Measurements from ENCODE around the gene SLC16A2.
"Not testable (repeated sequence)": the region's sequence is repeated elsewhere in the genome, so short reads cannot be mapped to it uniquely, and the experiment has no call there.

The SLC16A2 gene

GRCh38 chrX:74446876-74447275 lies 25.6 kb downstream of the SLC16A2 start:
- DNase-seq (ENCODE audit: low spot score) = no peak

DNA sequence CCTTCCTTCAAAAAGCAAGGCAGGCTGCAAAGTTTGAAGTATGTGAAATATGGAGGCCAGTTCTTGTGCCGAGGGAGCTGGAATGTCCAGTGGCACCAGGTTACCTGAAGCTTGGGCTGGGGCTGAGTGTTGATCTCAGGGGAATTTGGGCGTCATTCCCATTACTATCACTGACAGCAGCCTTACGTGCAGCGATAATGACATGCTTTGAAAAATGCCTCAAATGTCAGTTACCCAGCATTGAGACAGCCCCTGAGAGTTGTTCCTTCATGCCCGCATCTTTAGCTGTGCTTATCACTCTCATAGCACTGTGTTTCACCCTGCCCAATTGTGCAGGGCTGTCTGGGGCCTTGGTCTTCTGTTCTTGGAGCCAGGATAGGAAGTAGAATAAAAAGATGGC lies 27.4 kb downstream of the SLC16A2 start:
- DNase-seq (ENCODE audit: low spot score) = no peak

GRCh38 chrX:74449322-74449936 lies 28.1 kb downstream of the SLC16A2 start:
- DNase-seq (ENCODE audit: low spot score) = no peak

DNA sequence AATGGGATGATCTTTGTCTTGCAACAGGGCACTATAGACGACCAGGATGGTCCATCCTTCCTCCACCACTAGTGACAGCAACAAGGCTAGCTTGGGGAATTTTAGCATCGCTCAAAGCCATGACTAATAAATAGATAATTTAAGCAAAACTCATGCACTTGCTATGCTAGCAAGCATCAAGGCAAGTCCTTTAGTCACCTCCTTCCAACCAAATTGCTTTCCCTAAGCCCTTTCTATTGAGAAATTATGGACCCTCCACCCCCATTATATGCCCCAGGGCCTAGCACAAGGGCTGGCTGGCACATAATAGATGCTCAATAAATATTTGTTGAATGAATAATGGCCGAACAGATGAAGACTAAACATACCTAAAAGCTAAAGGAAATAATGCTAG lies 28.6 kb downstream of the SLC16A2 start:
- DNase-seq (ENCODE audit: low spot score) = no peak

DNA sequence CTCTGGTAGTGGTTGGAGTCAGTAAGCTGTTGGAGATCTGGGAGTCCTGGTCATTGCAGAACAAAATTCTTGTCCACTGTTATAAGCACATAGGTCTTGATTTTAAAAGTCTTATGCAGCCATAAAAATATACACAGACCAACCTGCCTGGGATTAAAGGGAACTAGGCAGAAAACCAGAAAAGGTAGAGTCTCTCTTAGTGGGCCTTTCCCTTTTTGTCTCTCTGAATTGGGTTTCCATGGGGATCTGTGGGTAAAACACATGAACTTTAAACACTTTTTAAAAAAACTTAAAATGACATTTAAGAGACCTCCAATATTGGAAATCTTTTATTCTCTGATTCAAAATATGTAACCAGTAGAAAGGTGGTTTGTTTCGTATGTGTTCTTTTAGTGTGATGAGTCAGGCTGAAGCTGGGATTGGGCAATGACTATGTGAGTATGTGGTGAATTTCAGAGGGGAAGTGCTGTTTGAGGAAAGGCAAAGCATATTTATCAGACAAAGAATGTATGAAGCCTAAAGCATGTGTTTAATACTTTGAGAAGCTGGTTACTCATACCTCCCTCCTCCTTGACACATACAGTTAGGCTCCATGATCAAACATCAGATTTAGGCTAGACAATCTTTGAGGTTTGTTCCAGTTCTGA lies 29.6 kb downstream of the SLC16A2 start:
- peak; percentile 24 for DNase-seq (ENCODE audit: low spot score)

- no peak for DNase-seq (ENCODE audit: low spot score)
Observed at GRCh38 chrX:74451450-74452198, 30.3 kb downstream of the SLC16A2 start.

DNA sequence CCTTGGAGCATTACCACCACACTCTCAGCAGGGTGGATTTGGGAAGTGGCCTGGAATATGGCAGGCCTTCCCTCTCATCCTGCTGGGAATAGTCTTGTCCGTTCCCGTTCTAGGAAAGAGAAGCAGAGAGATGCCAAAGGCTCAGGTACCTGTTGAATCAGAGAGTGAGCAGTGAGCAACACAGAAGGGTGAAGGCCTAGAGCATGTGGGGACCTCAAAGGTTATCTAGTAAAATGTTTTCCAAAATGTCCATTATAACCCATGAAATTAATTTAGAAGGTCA lies 30.8 kb downstream of the SLC16A2 start:
- DNase-seq (ENCODE audit: low spot score) = no peak

GRCh38 chrX:74453178-74453577 lies 31.9 kb downstream of the SLC16A2 start:
- no peak for DNase-seq (ENCODE audit: low spot score)

DNA sequence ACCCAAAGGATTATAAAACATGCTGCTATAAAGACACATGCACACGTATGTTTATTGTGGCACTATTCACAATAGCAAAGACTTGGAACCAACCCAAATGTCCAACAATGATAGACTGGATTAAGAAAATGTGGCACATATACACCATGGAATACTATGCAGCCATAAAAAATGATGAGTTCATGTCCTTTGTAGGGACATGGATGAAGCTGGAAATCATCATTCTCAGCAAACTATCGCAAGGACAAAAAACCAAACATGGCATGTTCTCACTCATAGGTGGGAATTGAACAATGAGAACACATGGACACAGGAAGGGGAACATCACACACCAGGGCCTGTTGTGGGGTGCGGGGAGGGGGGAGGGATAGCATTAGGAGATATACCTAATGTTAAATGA lies 32.9 kb downstream of the SLC16A2 start:
- not testable (repeated sequence) for DNase-seq (ENCODE audit: low spot score)

GRCh38 chrX:74458736-74459135 lies 37.4 kb downstream of the SLC16A2 start:
- no peak for DNase-seq (ENCODE audit: low spot score)

- DNase-seq (ENCODE audit: low spot score) = peak; percentile 31
Observed at GRCh38 chrX:74461384-74461783, 40.1 kb downstream of the SLC16A2 start.

DNA sequence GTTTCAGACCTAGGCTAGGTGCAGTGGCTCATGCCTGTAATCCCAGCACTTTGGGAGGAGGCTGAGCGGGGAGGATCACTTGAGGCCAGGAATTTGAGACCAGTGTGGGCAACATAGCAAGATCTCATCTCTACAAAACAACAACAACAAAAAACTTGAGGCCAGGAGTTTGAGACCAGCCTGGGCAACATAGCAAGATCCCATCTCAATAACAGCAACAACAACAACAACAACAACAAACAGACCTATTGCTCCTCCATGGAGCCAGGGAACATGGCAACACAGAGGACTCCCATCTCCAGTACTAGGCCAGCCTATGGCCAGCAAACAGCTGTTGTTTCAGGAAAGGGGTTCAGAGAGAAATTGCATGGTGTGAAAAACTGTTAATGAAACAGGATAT lies 43.4 kb downstream of the SLC16A2 start:
- no peak for DNase-seq (ENCODE audit: low spot score)

DNA sequence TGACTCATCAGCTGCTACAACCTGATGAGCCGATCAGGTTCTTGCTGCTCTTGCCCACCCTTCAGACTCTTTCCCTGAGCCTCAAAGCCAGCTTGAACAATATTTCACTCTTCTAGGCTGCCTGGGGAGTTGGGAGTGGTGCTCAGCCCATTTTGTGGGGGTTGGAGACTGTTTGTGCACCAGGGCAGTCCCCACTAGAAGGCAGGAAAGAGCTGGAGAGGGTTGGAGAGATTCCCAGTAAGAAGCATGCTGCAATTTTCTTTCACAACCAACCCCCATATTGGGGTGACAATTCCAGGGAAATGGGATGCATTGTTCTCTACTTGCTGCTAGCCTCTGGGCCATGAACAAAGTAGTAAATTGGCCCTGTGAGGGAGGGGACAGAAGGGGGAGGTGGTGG lies 44.1 kb downstream of the SLC16A2 start:
- no peak for DNase-seq (ENCODE audit: low spot score)

GRCh38 chrX:74467656-74468055 lies 46.4 kb downstream of the SLC16A2 start:
- no peak for DNase-seq (ENCODE audit: low spot score)

DNA sequence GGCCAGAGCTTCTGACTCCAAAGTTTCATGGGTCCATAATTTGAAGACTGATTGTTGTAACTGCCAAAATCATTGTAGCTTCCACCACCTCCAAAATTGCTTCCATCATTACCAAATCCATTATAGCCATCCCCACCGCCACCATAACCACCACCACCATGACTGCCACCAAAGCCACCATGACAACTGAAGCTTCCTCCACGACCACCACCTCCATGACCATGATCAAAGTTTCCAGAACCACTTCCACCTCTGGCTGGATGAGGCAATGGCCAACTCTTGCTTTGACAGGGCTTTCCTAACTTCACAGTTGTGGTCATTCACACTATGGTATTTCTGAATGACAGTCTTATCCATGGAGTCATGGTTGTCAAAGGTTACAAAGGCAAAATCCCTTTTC lies 51.8 kb downstream of the SLC16A2 start:
- not testable (repeated sequence) for DNase-seq (ENCODE audit: low spot score)

GRCh38 chrX:74490247-74490646 lies 69.0 kb downstream of the SLC16A2 start:
- no peak for DNase-seq (ENCODE audit: low spot score)

DNA sequence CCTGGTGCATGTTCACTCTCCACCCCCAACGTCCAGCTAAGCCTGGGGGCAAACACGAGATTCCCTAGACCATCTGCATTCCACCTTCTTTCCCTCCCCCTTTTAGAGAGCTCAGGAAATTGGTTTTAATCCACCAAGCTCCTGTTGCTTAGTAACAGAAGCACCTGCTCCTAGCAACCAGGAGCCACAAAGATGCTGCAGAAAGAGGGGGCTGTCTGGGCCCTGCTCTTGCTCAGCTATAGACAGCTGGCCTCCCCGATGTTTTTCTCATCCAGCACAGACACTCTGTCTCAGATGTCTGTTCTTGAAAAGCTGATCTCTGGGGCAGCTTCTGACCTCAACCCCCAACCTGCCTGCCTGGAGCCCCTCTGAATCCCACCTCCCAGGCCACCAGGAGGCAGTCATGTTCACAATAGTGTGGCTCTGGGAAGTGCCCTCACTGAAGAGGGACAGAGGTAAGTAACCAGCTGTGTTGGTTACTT lies 71.5 kb downstream of the SLC16A2 start:
- DNase-seq (ENCODE audit: low spot score) = no peak

DNA sequence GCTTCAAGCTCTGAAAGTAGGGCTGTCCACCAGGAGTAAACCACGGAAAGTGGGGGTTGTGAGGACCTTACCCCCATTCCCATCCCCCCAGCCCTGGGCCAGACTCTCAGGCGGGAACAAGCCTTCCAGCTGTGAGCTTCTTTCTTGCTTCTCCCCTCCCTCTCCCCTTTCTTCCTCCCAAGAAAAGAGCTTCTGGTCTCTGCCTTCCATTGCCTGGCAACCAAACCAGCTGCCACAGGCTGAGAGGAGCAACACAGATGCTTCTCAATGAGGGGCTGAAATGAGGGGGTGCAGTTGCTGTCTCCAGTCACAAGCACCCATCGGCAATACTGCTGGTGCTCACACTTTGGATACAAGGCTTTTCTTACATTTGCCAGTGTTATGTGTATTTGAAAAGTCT lies 72.5 kb downstream of the SLC16A2 start:
- DNase-seq (ENCODE audit: low spot score) = peak; percentile 15

DNA sequence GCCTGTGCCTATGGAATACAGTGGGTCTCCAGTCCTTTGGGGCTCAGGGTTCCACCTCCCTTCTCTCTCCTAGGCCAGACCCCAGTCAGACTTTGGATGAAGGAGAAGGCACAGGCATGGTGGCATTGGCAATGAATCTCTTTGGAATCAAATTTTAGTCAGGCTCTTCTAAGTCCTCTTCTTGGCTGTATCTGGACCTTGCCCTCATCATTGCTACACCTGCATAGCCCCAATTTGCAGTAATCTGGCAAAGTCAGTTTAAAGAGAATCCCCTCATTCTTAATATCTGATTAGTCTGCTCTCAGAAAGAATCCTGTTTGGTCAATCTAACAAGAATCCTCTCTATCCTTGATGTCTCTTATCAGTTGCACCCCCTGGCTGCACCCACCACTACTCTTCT lies 77.6 kb downstream of the SLC16A2 start:
- no peak for DNase-seq (ENCODE audit: low spot score)

DNA sequence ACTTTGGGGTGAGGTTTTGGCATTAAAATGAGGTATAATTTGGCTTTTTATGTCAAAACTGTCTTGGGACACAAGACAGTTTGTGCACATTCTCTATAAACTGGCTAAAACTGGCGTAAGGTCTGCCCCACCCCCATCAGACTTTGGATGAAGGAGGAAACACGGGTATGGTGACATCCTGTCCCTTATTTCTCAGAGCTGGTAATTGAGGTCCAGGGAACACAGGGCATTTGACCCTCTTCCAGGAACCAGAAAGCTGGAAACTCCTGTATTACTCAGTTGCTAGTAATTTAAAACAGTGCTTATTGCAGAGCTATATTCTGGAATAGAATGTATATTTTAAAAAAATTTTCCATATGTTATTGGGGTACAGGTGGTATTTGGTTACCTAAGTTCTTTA lies 78.8 kb downstream of the SLC16A2 start:
- no peak for DNase-seq (ENCODE audit: low spot score)

DNA sequence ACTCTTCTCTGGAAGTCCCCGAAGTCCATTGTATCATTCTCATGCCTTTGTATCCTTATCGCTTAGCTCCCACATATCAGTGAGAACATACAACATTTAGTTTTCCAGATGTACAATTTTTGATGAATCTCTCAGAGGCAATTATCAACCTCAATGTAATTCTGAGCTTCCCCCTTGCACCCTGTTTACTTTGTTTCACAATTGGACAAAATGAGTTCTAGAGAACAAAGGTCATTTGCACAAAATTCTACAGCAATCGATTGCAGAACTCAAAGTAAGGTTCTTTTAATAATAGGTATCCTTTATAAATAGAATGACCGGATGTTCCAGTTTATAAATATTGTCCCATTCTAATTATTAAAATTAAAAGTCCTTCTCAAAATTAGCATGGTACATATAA lies 79.3 kb downstream of the SLC16A2 start:
- no peak for DNase-seq (ENCODE audit: low spot score)

- no peak for DNase-seq (ENCODE audit: low spot score)
Observed at GRCh38 chrX:74505437-74505836, 84.1 kb downstream of the SLC16A2 start.

DNA sequence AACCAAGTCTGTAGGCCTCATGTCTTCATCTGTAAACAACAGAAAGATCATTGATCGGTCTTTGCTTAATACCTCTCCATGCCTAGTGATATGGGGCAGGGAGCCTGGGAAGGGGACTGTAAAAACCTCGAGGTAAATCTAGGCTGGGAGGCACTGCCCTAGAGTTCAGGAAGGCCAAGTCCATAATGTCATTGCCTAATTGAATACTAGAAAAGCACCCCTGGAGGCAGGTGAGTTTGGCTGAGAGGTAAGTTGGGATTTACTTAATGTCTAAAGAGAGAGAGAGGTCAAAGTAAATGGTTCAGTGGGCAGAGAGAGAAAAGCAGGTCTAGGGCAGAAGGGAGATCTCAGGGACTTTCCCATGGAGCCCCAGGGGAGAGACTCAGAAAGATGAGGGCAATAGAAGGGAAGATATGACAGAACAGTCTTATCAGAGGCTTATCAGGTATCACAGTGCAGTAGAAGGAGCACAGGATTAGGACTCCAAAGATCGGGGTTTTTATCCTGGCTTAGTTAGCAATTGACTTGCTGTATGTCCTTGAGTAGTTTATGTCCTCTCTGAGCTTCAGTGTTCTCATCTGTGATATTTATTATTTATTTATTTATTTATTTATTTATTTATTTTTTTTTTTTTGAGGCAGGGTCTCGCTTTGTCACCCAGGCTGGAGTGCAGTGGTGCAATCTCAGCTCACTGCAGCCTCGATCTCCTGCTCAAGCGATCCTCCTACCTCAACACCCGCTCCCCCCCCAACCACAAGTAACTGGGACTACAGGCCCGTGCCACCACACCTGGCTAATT lies 85.2 kb downstream of the SLC16A2 start:
- DNase-seq (ENCODE audit: low spot score) = no peak

Data from Ammon's horn (tissue), 1 donor.